ENCODE data around the gene NAPG.

GRCh38 chr18:10514601-10515000 lies 11.2 kb upstream of the NAPG start:
- TF ChIP-seq MAX (IDR thresholded peaks at IDR 0.05) (no peak), CTCF (IDR thresholded peaks at IDR 0.05; ENCODE audit: low read depth, low read length, missing input control) (no peak), YY1 (IDR thresholded peaks at IDR 0.05) (no peak), FOXA1 (IDR thresholded peaks at IDR 0.05) (no peak), TAF1 (conservative IDR thresholded peaks at IDR 0.05) (no peak), REST (IDR thresholded peaks at IDR 0.05) (no peak), GABPA (IDR thresholded peaks at IDR 0.05 in 1 of 2, conservative IDR thresholded peaks at IDR 0.05 in 1 of 2) (no peak), RAD21 (IDR thresholded peaks at IDR 0.05) (no peak), JUND (IDR thresholded peaks at IDR 0.05) (no peak), RXRA (IDR thresholded peaks at IDR 0.05) (no peak), EGR1 (IDR thresholded peaks at IDR 0.05; ENCODE audit: low read depth in 2 of 2) (no peak), HNF4A (conservative IDR thresholded peaks at IDR 0.05) (no peak), HNF4G (IDR thresholded peaks at IDR 0.05) (no peak)
